22Rv1 (cell line): ENCODE results near the gene SPECC1.

Experiments used
- CTCF ChIP-seq: fragments of 450-650 bp; IDR thresholded peaks from 2 replicates; pipeline ENCODE4 v1.5.1; 2017; ENCODE audit warnings: mild to moderate bottlenecking
- ZFX ChIP-seq: fragments of 450-650 bp; IDR thresholded peaks from 2 replicates; pipeline ENCODE4 v1.6.1; 2017; ENCODE audit warnings: antibody characterized with exemption, borderline replicate concordance

GRCh38 chr17:20035501-20035900 is 26.3 kb downstream of the SPECC1 start:
- no peak for TF ChIP-seq CTCF
- no peak for TF ChIP-seq ZFX
